ENCODE results near the gene PTPRD. TPM values are rescaled to one million over a fixed set of nuclear protein-coding genes. Genes with fewer than 3 reads are reported as not detected.

PTPRD gene
- total RNA-seq, 1 donor from 2014 or later = 75.7 TPM

GRCh38 chr9:9670454-9670853, 942.3 kb downstream of the PTPRD start:
- Histone ChIP-seq H3K9me3 (ENCODE audit: control insufficient read depth in 3 of 3, low read length in 3 of 3) (no peaks in the 10 kb centered on the region), H3K4me1 (ENCODE audit: control insufficient read depth in 3 of 3, insufficient read depth in 3 of 3, low read length in 3 of 3) (no peaks in the 10 kb centered on the region), H3K27me3 (ENCODE audit: control insufficient read depth in 3 of 3, insufficient read depth in 3 of 3, low read length in 3 of 3) (no peaks in the 10 kb centered on the region), H3K4me3 (ENCODE audit: low read length in 3 of 3) (no peak overlapping the region), H3K27ac (ENCODE audit: low read depth, low read length) (no peak overlapping the region), H3K36me3 (ENCODE audit: control insufficient read depth in 3 of 3, insufficient read depth in 3 of 3, low read length in 3 of 3) (no peaks in the 10 kb centered on the region), H3K9ac (ENCODE audit: low read depth in 1 of 3, low read length in 3 of 3) (no peak overlapping the region)

GRCh38 chr9:9645006-9645405, 967.8 kb downstream of the PTPRD start:
- Histone ChIP-seq H3K9ac (ENCODE audit: low read depth in 1 of 3, low read length in 3 of 3) (no peak overlapping the region), H3K9me3 (ENCODE audit: control insufficient read depth in 3 of 3, low read length in 3 of 3) (no peaks in the 10 kb centered on the region), H3K27ac (ENCODE audit: low read depth, low read length) (no peak overlapping the region), H3K4me3 (ENCODE audit: low read length in 3 of 3) (no peak overlapping the region), H3K27me3 (ENCODE audit: control insufficient read depth in 3 of 3, insufficient read depth in 3 of 3, low read length in 3 of 3) (no peaks in the 10 kb centered on the region), H3K36me3 (ENCODE audit: control insufficient read depth in 3 of 3, insufficient read depth in 3 of 3, low read length in 3 of 3) (no peaks in the 10 kb centered on the region), H3K4me1 (ENCODE audit: control insufficient read depth in 3 of 3, insufficient read depth in 3 of 3, low read length in 3 of 3) (no peaks in the 10 kb centered on the region)

- Histone ChIP-seq H3K9ac (ENCODE audit: low read depth in 1 of 3, low read length in 3 of 3) (no peak overlapping the region), H3K4me3 (ENCODE audit: low read length in 3 of 3) (no peak overlapping the region), H3K4me1 (ENCODE audit: control insufficient read depth in 3 of 3, insufficient read depth in 3 of 3, low read length in 3 of 3) (no peaks in the 10 kb centered on the region), H3K27ac (ENCODE audit: low read depth, low read length) (no peak overlapping the region), H3K27me3 (ENCODE audit: control insufficient read depth in 3 of 3, insufficient read depth in 3 of 3, low read length in 3 of 3) (no peaks in the 10 kb centered on the region), H3K36me3 (ENCODE audit: control insufficient read depth in 3 of 3, insufficient read depth in 3 of 3, low read length in 3 of 3) (no peaks in the 10 kb centered on the region), H3K9me3 (ENCODE audit: control insufficient read depth in 3 of 3, low read length in 3 of 3) (no peaks in the 10 kb centered on the region)
These were observed 981.5 kb downstream of the PTPRD start for GRCh38 chr9:9631284-9631683.

GRCh38 chr9:9625248-9625647, 987.6 kb downstream of the PTPRD start:
- Histone ChIP-seq H3K4me3 (ENCODE audit: low read length in 3 of 3) (no peak overlapping the region), H3K4me1 (ENCODE audit: control insufficient read depth in 3 of 3, insufficient read depth in 3 of 3, low read length in 3 of 3) (no peaks in the 10 kb centered on the region), H3K27ac (ENCODE audit: low read depth, low read length) (no peak overlapping the region), H3K36me3 (ENCODE audit: control insufficient read depth in 3 of 3, insufficient read depth in 3 of 3, low read length in 3 of 3) (no peaks in the 10 kb centered on the region), H3K27me3 (ENCODE audit: control insufficient read depth in 3 of 3, insufficient read depth in 3 of 3, low read length in 3 of 3) (no peaks in the 10 kb centered on the region), H3K9me3 (ENCODE audit: control insufficient read depth in 3 of 3, low read length in 3 of 3) (no peaks in the 10 kb centered on the region), H3K9ac (ENCODE audit: low read depth in 1 of 3, low read length in 3 of 3) (no peak overlapping the region)

GRCh38 chr9:9623506-9623905, 989.3 kb downstream of the PTPRD start:
- Histone ChIP-seq H3K4me1 (ENCODE audit: control insufficient read depth in 3 of 3, insufficient read depth in 3 of 3, low read length in 3 of 3) (no peaks in the 10 kb centered on the region), H3K9ac (ENCODE audit: low read depth in 1 of 3, low read length in 3 of 3) (no peak overlapping the region), H3K36me3 (ENCODE audit: control insufficient read depth in 3 of 3, insufficient read depth in 3 of 3, low read length in 3 of 3) (no peaks in the 10 kb centered on the region), H3K27me3 (ENCODE audit: control insufficient read depth in 3 of 3, insufficient read depth in 3 of 3, low read length in 3 of 3) (no peaks in the 10 kb centered on the region), H3K4me3 (ENCODE audit: low read length in 3 of 3) (no peak overlapping the region), H3K9me3 (ENCODE audit: control insufficient read depth in 3 of 3, low read length in 3 of 3) (no peaks in the 10 kb centered on the region), H3K27ac (ENCODE audit: low read depth, low read length) (no peak overlapping the region)

GRCh38 chr9:9621355-9621940, 991.4 kb downstream of the PTPRD start:
- Histone ChIP-seq H3K4me3 (ENCODE audit: low read length in 3 of 3) (no peak overlapping the region), H3K9me3 (ENCODE audit: control insufficient read depth in 3 of 3, low read length in 3 of 3) (no peaks in the 10 kb centered on the region), H3K4me1 (ENCODE audit: control insufficient read depth in 3 of 3, insufficient read depth in 3 of 3, low read length in 3 of 3) (no peaks in the 10 kb centered on the region), H3K27me3 (ENCODE audit: control insufficient read depth in 3 of 3, insufficient read depth in 3 of 3, low read length in 3 of 3) (no peaks in the 10 kb centered on the region), H3K9ac (ENCODE audit: low read depth in 1 of 3, low read length in 3 of 3) (no peak overlapping the region), H3K36me3 (ENCODE audit: control insufficient read depth in 3 of 3, insufficient read depth in 3 of 3, low read length in 3 of 3) (no peaks in the 10 kb centered on the region), H3K27ac (ENCODE audit: low read depth, low read length) (no peak overlapping the region)

- no peaks in the 10 kb centered on the region for H3K27me3 ChIP-seq (ENCODE audit: control insufficient read depth in 3 of 3, insufficient read depth in 3 of 3, low read length in 3 of 3)
- no peaks in the 10 kb centered on the region for H3K36me3 ChIP-seq (ENCODE audit: control insufficient read depth in 3 of 3, insufficient read depth in 3 of 3, low read length in 3 of 3)
- H3K9ac ChIP-seq (ENCODE audit: low read depth in 1 of 3, low read length in 3 of 3) = no peak overlapping the region
- no peak overlapping the region for H3K27ac ChIP-seq (ENCODE audit: low read depth, low read length)
- H3K4me3 ChIP-seq (ENCODE audit: low read length in 3 of 3) = no peak overlapping the region
- no peaks in the 10 kb centered on the region for H3K9me3 ChIP-seq (ENCODE audit: control insufficient read depth in 3 of 3, low read length in 3 of 3)
- no peaks in the 10 kb centered on the region for H3K4me1 ChIP-seq (ENCODE audit: control insufficient read depth in 3 of 3, insufficient read depth in 3 of 3, low read length in 3 of 3)
These were observed 992.1 kb downstream of the PTPRD start for GRCh38 chr9:9620736-9621135.

- Histone ChIP-seq H3K4me3 (ENCODE audit: low read length in 3 of 3) (no peak overlapping the region), H3K36me3 (ENCODE audit: control insufficient read depth in 3 of 3, insufficient read depth in 3 of 3, low read length in 3 of 3) (no peaks in the 10 kb centered on the region), H3K4me1 (ENCODE audit: control insufficient read depth in 3 of 3, insufficient read depth in 3 of 3, low read length in 3 of 3) (no peaks in the 10 kb centered on the region), H3K27ac (ENCODE audit: low read depth, low read length) (no peak overlapping the region), H3K9ac (ENCODE audit: low read depth in 1 of 3, low read length in 3 of 3) (no peak overlapping the region), H3K9me3 (ENCODE audit: control insufficient read depth in 3 of 3, low read length in 3 of 3) (no peaks in the 10 kb centered on the region), H3K27me3 (ENCODE audit: control insufficient read depth in 3 of 3, insufficient read depth in 3 of 3, low read length in 3 of 3) (no peaks in the 10 kb centered on the region)
These were observed 997.7 kb downstream of the PTPRD start for GRCh38 chr9:9615086-9615485.

GRCh38 chr9:9614607-9615006, 998.2 kb downstream of the PTPRD start:
- H3K27me3 ChIP-seq (ENCODE audit: control insufficient read depth in 3 of 3, insufficient read depth in 3 of 3, low read length in 3 of 3) = no peaks in the 10 kb centered on the region
- H3K9me3 ChIP-seq (ENCODE audit: control insufficient read depth in 3 of 3, low read length in 3 of 3) = no peaks in the 10 kb centered on the region
- H3K9ac ChIP-seq (ENCODE audit: low read depth in 1 of 3, low read length in 3 of 3) = no peak overlapping the region
- H3K4me1 ChIP-seq (ENCODE audit: control insufficient read depth in 3 of 3, insufficient read depth in 3 of 3, low read length in 3 of 3) = no peaks in the 10 kb centered on the region
- H3K27ac ChIP-seq (ENCODE audit: low read depth, low read length) = no peak overlapping the region
- no peak overlapping the region for H3K4me3 ChIP-seq (ENCODE audit: low read length in 3 of 3)
- no peaks in the 10 kb centered on the region for H3K36me3 ChIP-seq (ENCODE audit: control insufficient read depth in 3 of 3, insufficient read depth in 3 of 3, low read length in 3 of 3)

- Histone ChIP-seq H3K9me3 (ENCODE audit: control insufficient read depth in 3 of 3, low read length in 3 of 3) (no peaks in the 10 kb centered on the region), H3K4me1 (ENCODE audit: control insufficient read depth in 3 of 3, insufficient read depth in 3 of 3, low read length in 3 of 3) (no peaks in the 10 kb centered on the region), H3K4me3 (ENCODE audit: low read length in 3 of 3) (no peak overlapping the region), H3K27ac (ENCODE audit: low read depth, low read length) (no peak overlapping the region), H3K36me3 (ENCODE audit: control insufficient read depth in 3 of 3, insufficient read depth in 3 of 3, low read length in 3 of 3) (no peaks in the 10 kb centered on the region), H3K9ac (ENCODE audit: low read depth in 1 of 3, low read length in 3 of 3) (no peak overlapping the region), H3K27me3 (ENCODE audit: control insufficient read depth in 3 of 3, insufficient read depth in 3 of 3, low read length in 3 of 3) (no peaks in the 10 kb centered on the region)
These were observed 1000.0 kb downstream of the PTPRD start for GRCh38 chr9:9612755-9613154.

- no peak overlapping the region for H3K27ac ChIP-seq (ENCODE audit: low read depth, low read length)
- no peaks in the 10 kb centered on the region for H3K36me3 ChIP-seq (ENCODE audit: control insufficient read depth in 3 of 3, insufficient read depth in 3 of 3, low read length in 3 of 3)
- no peaks in the 10 kb centered on the region for H3K9me3 ChIP-seq (ENCODE audit: control insufficient read depth in 3 of 3, low read length in 3 of 3)
- H3K4me1 ChIP-seq (ENCODE audit: control insufficient read depth in 3 of 3, insufficient read depth in 3 of 3, low read length in 3 of 3) = no peaks in the 10 kb centered on the region
- no peak overlapping the region for H3K9ac ChIP-seq (ENCODE audit: low read depth in 1 of 3, low read length in 3 of 3)
- no peak overlapping the region for H3K4me3 ChIP-seq (ENCODE audit: low read length in 3 of 3)
- H3K27me3 ChIP-seq (ENCODE audit: control insufficient read depth in 3 of 3, insufficient read depth in 3 of 3, low read length in 3 of 3) = no peaks in the 10 kb centered on the region
These were observed 1000.5 kb downstream of the PTPRD start for GRCh38 chr9:9612270-9612669.
